NB4 (cell line): ENCODE data around the gene EIF4G3.

Experiments
- DNase-seq: peaks from one replicate; pipeline ENCODE4 v3.0.0; 2010; ENCODE audit warnings: low read depth
- H3K4me3 ChIP-seq: one replicate; pipeline ENCODE4 v1.5.1; 2011; ENCODE audit warnings: mild to moderate bottlenecking, low read depth, low read length, moderate library complexity
- CTCF ChIP-seq: IDR thresholded peaks from one replicate; pipeline ENCODE4 v1.5.1; 2012; ENCODE audit warnings: low read depth, low read length
- MAX ChIP-seq: IDR thresholded peaks from 2 replicates; pipeline ENCODE4 v1.6.1; 2011; ENCODE audit warnings: low read depth, low read length
- MYC ChIP-seq: IDR thresholded peaks from 2 replicates; pipeline ENCODE4 v1.6.1; 2011; ENCODE audit warnings: low read depth, low read length
- POLR2A ChIP-seq: IDR thresholded peaks from 2 replicates; pipeline ENCODE4 v1.6.1; 2011; ENCODE audit warnings: mild to moderate bottlenecking; ENCODE audit not compliant: insufficient read length; ENCODE audit errors: extremely low read depth

Gene EIF4G3

GRCh38 chr1:20836230-20836629 is 340.5 kb downstream of the EIF4G3 start:
- DNase-seq, result no peak
- TF ChIP-seq CTCF (no peak), POLR2A (no peak), MYC (no peak), MAX (no peak)
- no peak overlapping the region for H3K4me3 ChIP-seq

GRCh38 chr1:20834780-20835179 is 341.9 kb downstream of the EIF4G3 start:
- H3K4me3 ChIP-seq, result no peak overlapping the region
- no peak for DNase-seq
- TF ChIP-seq MAX, result no peak
- TF ChIP-seq POLR2A, result no peak
- no peak for TF ChIP-seq CTCF
- TF ChIP-seq MYC, result no peak

- no peak for DNase-seq
- TF ChIP-seq POLR2A, result no peak
- no peak for TF ChIP-seq MAX
- no peak for TF ChIP-seq CTCF
- no peak for TF ChIP-seq MYC
Observed at GRCh38 chr1:20834192-20834591, 342.5 kb downstream of the EIF4G3 start.

GRCh38 chr1:20830378-20830777 is 346.3 kb downstream of the EIF4G3 start:
- TF ChIP-seq MAX (no peak), MYC (no peak), CTCF (no peak), POLR2A (no peak)
- no peak overlapping the region for H3K4me3 ChIP-seq
- DNase-seq, result no peak

More at GRCh38 chr1:20834192-20834591, 342.5 kb downstream of the EIF4G3 start:
- no peak overlapping the region for H3K4me3 ChIP-seq

GRCh38 chr1:20829946-20830345 is 346.8 kb downstream of the EIF4G3 start:
- DNase-seq, result no peak
- no peak for TF ChIP-seq MYC
- no peak for TF ChIP-seq MAX
- no peak for TF ChIP-seq POLR2A
- TF ChIP-seq CTCF, result no peak
- H3K4me3 ChIP-seq, result no peak overlapping the region

- DNase-seq, result no peak
- no peak overlapping the region for H3K4me3 ChIP-seq
- TF ChIP-seq POLR2A (no peak), MAX (no peak)
Observed at GRCh38 chr1:20829531-20829930, 347.2 kb downstream of the EIF4G3 start.
